Panc1 (cell line): ENCODE data around the gene TTLL11.

Source experiments
- TF ChIP-seq, protein P1 (sequence below): fragments of 450-650 bp; IDR thresholded peaks from 2 replicates; pipeline ENCODE4 v1.5.1; 2017; ENCODE audit warnings: mild to moderate bottlenecking
- TF ChIP-seq, protein P2 (sequence below), 2 experiments: IDR thresholded peaks; 2 replicates each; pipeline ENCODE4 v1.6.1; 2011 to 2012; ENCODE audit warnings: low read depth in 2 of 2, control low read depth in 1 of 2, low read length in 1 of 2, mild to moderate bottlenecking in 1 of 2, moderate library complexity in 1 of 2; ENCODE audit not compliant: insufficient read depth in 1 of 2

DNA sequence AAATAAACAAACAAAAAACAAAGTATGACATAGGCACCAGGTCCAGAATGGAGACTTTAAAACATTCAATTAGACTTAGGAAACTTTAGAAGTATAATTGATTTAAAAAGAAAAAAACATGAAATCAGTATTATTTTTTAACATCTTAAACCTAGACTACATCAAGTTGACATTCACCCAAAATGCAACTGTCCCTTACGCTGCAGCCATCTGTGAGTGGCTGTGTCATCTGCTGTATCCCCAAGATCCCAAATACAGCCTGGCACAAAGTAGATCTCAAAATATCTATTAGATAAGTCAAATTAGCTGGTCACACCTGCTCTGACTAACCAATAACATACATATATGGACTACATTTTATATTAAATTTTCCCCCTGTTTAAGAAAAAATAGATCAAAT lies 7.8 kb downstream of the TTLL11 start:
- TF ChIP-seq, protein P1, sequence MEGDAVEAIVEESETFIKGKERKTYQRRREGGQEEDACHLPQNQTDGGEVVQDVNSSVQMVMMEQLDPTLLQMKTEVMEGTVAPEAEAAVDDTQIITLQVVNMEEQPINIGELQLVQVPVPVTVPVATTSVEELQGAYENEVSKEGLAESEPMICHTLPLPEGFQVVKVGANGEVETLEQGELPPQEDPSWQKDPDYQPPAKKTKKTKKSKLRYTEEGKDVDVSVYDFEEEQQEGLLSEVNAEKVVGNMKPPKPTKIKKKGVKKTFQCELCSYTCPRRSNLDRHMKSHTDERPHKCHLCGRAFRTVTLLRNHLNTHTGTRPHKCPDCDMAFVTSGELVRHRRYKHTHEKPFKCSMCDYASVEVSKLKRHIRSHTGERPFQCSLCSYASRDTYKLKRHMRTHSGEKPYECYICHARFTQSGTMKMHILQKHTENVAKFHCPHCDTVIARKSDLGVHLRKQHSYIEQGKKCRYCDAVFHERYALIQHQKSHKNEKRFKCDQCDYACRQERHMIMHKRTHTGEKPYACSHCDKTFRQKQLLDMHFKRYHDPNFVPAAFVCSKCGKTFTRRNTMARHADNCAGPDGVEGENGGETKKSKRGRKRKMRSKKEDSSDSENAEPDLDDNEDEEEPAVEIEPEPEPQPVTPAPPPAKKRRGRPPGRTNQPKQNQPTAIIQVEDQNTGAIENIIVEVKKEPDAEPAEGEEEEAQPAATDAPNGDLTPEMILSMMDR, result no peak
- TF ChIP-seq, protein P2, sequence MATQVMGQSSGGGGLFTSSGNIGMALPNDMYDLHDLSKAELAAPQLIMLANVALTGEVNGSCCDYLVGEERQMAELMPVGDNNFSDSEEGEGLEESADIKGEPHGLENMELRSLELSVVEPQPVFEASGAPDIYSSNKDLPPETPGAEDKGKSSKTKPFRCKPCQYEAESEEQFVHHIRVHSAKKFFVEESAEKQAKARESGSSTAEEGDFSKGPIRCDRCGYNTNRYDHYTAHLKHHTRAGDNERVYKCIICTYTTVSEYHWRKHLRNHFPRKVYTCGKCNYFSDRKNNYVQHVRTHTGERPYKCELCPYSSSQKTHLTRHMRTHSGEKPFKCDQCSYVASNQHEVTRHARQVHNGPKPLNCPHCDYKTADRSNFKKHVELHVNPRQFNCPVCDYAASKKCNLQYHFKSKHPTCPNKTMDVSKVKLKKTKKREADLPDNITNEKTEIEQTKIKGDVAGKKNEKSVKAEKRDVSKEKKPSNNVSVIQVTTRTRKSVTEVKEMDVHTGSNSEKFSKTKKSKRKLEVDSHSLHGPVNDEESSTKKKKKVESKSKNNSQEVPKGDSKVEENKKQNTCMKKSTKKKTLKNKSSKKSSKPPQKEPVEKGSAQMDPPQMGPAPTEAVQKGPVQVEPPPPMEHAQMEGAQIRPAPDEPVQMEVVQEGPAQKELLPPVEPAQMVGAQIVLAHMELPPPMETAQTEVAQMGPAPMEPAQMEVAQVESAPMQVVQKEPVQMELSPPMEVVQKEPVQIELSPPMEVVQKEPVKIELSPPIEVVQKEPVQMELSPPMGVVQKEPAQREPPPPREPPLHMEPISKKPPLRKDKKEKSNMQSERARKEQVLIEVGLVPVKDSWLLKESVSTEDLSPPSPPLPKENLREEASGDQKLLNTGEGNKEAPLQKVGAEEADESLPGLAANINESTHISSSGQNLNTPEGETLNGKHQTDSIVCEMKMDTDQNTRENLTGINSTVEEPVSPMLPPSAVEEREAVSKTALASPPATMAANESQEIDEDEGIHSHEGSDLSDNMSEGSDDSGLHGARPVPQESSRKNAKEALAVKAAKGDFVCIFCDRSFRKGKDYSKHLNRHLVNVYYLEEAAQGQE (IDR thresholded peaks at IDR 0.05; ENCODE audit: insufficient read depth in 1 of 2, low read depth in 2 of 2, low read length in 1 of 2), result no peak
